Common myeloid progenitor, CD34-positive (primary cell): ENCODE data around the gene DNAL1.

Experiments used
- CTCF ChIA-PET: fragments of 350-600 bp; sonication (Branson Sonifier 250); formaldehyde crosslinking; loops from one replicate; lab custom pipeline; 2021; ENCODE audit warnings: antibody characterized with exemption; lab: Charles Lee
- POLR2A ChIA-PET: fragments of 350-600 bp; sonication (Branson Sonifier 250); formaldehyde crosslinking; loops from one replicate; lab custom pipeline; 2021; ENCODE audit warnings: antibody characterized with exemption; lab: Charles Lee
- DNase-seq, 3 donors: peaks; one replicate each; pipeline versions ENCODE4 v3.0.0 to v3.0.0-alpha.2; 2013
- H3K27ac ChIP-seq, 2 experiments: 1 replicate in 1 of 2; 2 replicates in 1 of 2; pipeline ENCODE4 v1.7.0; 2013; ENCODE audit warnings: inconsistent platforms in 2 of 2, low read length in 2 of 2, mild to moderate bottlenecking in 2 of 2, low read depth in 1 of 2, moderate library complexity in 1 of 2; ENCODE audit not compliant: severe bottlenecking in 2 of 2, insufficient read depth in 1 of 2, poor library complexity in 1 of 2
- H3K27me3 ChIP-seq, 5 experiments: replicated peaks in 2 of 5; 1 replicate in 3 of 5; 2 replicates in 2 of 5; pipeline versions ENCODE4 v1.6.1 to v1.7.0; 2013; ENCODE audit warnings: low read length in 4 of 5, mild to moderate bottlenecking in 2 of 5, moderate library complexity in 2 of 5, inconsistent platforms in 1 of 5; ENCODE audit not compliant: insufficient read depth in 5 of 5, control insufficient read depth in 4 of 5
- H3K36me3 ChIP-seq, 4 experiments: 1 replicate in 2 of 4; 2 replicates in 2 of 4; pipeline versions ENCODE4 v1.6.1 to v1.7.0; 2013; ENCODE audit warnings: low read length in 3 of 4, control low read depth in 1 of 4, mild to moderate bottlenecking in 1 of 4; ENCODE audit not compliant: control insufficient read depth in 4 of 4, insufficient read depth in 4 of 4
- H3K4me1 ChIP-seq, 4 experiments: 1 replicate in 3 of 4; 2 replicates in 1 of 4; pipeline versions ENCODE4 v1.6.1 to v1.7.1; 2013; ENCODE audit warnings: low read length in 3 of 4, mild to moderate bottlenecking in 3 of 4, control low read depth in 1 of 4, inconsistent platforms in 1 of 4, moderate library complexity in 1 of 4; ENCODE audit not compliant: control insufficient read depth in 4 of 4, insufficient read depth in 4 of 4; ENCODE audit errors: control extremely low read depth in 1 of 4
- H3K4me3 ChIP-seq, 7 experiments: 1 replicate in 4 of 7; 2 replicates in 3 of 7; pipeline versions ENCODE4 v1.5.1 to v1.7.0; 2013; ENCODE audit warnings: mild to moderate bottlenecking in 7 of 7, low read length in 6 of 7, moderate library complexity in 6 of 7, inconsistent platforms in 2 of 7, low read depth in 2 of 7, control low read depth in 1 of 7; ENCODE audit not compliant: insufficient read depth in 4 of 7, control insufficient read depth in 1 of 7; ENCODE audit errors: extremely low read depth in 1 of 7
- H3K9me3 ChIP-seq, 5 experiments: 1 replicate in 4 of 5; 2 replicates in 1 of 5; pipeline versions ENCODE4 v1.6.1 to v1.7.1; 2013; ENCODE audit warnings: low read length in 4 of 5, mild to moderate bottlenecking in 2 of 5, inconsistent platforms in 1 of 5, low read depth in 1 of 5, moderate library complexity in 1 of 5; ENCODE audit not compliant: control insufficient read depth in 4 of 5, insufficient read depth in 2 of 5; ENCODE audit errors: control extremely low read depth in 1 of 5
- WGBS: methylation state at CpG from one replicate; pipeline ENCODE4 v1.1.5; 2013; ENCODE audit not compliant: insufficient coverage; 5-methylcytosine and 5-hydroxymethylcytosine counted together

The DNAL1 gene

DNA sequence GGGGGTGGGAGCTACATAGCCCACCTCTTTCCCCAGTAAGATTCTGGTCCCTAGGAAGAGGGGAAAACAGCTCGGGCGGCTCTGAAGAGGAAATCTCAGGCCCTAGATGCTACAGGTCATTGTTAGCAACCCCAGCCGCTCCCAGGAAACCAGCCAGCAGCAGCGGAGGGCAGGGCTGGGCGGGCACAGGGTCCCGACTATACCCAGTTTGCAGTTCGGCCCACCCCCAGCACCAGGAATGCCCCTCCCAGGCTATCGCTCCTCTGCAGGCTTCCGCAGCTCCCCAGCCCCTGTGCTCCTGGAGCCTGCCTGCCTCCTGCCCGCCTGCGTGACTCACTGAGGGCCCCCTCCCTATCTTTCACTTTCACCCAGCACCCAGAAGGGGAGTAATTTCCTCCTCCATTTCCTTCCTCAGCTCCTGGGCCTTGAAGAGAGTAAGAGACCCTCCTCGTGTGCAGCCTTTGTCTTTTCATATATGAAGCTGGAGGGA, 96.6 kb downstream of the DNAL1 start:
- peak; percentile 96 to 99 (median 97) for DNase-seq
- peaks cover 23 to 78% (median 77%) of the 10 kb centered on the region in 4 experiments for H3K4me1 ChIP-seq
- peak overlapping the region in 6 of 7 experiments; percentile 38 to 68 (median 55) for H3K4me3 ChIP-seq
- ChIA-PET POLR2A (interaction anchor here (0.7 to 7.7 kb wide), 7 partner anchors 9 to 45 kb away, joined by 3 to 112 read pairs (median 6); a partner anchor contains a TSS), CTCF (interaction anchor here (1.3 to 14.6 kb wide), 7 partner anchors 13 to 86 kb away, joined by 4 to 228 read pairs (median 6); a partner anchor contains a TSS)
- H3K9me3 ChIP-seq: no peaks in the 10 kb centered on the region
- peak overlapping the region; percentile 87 to 99 for H3K27ac ChIP-seq
- WGBS: 0% methylated on average over 3 of the region's 12 CpGs
- H3K27me3 ChIP-seq: no peaks in the 10 kb centered on the region
- H3K36me3 ChIP-seq: peaks cover 4 to 60% (median 31%) of the 10 kb centered on the region in 4 experiments

DNA sequence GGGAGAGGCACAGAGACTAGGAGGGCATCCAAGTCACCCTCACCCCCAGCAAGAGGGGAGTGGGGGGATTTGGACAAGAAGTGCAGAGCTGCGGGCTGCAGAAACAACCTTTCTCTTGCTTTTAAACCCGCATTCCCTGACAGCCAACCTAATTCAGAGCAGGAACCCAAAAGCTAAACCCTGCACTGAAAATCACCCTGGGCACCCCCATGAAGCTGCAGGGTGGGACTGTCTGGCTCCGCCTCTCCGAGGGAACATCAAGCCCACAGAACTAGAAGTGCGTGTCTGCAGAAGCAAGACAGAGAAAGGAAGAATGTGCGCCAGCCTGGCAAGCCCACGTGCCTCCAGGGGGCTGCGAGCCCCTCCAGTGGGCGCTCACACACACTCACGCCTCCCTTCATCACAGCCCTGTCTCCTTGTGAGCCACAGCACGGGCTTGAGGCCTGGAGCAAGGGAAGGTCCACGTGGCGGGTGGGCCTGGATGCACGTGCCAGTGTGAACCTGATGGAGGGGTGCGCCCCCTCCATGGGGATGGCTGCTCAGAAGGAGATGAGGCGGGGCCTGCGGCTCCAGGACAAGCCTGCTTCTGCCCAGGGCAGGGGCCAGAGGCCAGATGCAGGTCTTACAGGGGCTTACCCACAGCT, 97.2 kb downstream of the DNAL1 start:
- ChIA-PET POLR2A (interaction anchor here (0.7 to 7.7 kb wide), 6 partner anchors 8 to 45 kb away, joined by 3 to 112 read pairs (median 6); a partner anchor contains a TSS), CTCF (interaction anchor here (0.8 to 14.6 kb wide), 10 partner anchors 13 to 86 kb away, joined by 3 to 228 read pairs (median 8); a partner anchor contains a TSS)
- H3K4me1 ChIP-seq: peaks cover 23 to 84% (median 82%) of the 10 kb centered on the region in 4 experiments
- peak in 2 of 3 donors; percentile 61 to 78 for DNase-seq
- WGBS: 21% methylated on average over 7 of the region's 17 CpGs
- H3K9me3 ChIP-seq: no peaks in the 10 kb centered on the region
- peak overlapping the region in 5 of 7 experiments; percentile 26 to 68 (median 62) for H3K4me3 ChIP-seq
- H3K27ac ChIP-seq: peak overlapping the region; percentile 87 to 99
- H3K36me3 ChIP-seq: peaks cover 3 to 60% (median 25%) of the 10 kb centered on the region in 4 experiments
- H3K27me3 ChIP-seq: no peaks in the 10 kb centered on the region

DNA sequence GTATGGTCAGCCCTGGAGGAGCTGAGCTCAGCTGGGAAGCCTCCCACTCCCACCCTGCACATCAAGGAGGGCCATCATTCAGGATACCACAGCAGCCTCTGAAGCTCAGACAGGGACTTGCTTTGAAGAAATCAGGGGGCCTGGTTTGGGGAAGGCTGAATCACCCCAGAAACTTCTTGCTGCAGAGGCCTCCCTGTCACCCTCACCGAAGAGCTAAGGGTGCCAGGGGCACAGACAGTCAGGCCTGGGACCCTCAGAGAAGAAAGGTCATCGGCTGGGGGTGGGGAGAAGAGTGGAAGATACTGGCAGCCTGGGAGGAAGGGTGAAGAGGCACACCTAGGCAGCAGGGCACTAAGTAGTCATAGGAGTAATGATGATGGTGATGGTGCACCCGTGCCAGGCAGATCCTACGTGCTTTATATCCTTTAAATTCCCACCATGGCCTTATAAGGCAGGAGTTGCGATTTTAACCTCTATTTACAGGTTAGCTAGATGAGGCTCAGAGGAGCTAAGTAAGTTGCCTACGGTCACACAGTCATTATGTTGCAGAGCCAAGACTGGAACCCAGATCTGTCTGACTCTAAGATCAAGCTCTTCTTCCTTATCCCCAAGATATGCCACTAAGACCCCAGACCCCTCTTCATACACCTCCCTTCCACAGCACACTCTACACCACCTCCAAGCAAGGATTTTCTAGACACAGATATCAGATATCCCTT, 97.9 kb downstream of the DNAL1 start:
- POLR2A ChIA-PET: interaction anchor here (0.6 to 7.7 kb wide), 8 partner anchors 7 to 43 kb away, joined by 3 to 112 read pairs (median 4); a partner anchor contains a TSS
- H3K4me3 ChIP-seq: peak overlapping the region in 6 of 7 experiments; percentile 16 to 68 (median 55)

DNA sequence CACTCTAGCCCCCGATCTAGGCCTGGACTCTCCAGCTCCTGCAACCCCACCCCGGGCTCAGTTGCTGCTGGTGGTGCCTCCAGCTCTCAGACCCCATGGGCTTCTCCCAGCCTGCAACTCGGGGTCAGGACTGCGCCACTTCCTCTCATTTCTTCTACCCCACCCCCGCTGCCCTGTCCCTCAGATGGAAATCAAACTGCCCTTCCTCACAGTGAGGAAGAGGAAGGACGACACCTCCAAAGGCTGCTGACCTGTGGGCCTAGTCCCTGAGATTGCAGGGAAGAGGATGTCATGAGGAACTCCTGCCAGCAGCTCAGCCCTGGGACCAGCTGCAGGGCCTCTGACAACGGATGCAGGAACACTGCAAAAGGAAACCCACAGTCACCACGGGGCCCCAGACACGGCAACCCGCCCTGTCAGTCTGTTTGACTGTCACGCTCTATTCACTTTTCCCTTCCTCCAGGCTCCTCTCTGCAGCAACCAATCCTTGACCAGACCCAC, 98.7 kb downstream of the DNAL1 start:
- H3K4me3 ChIP-seq: peak overlapping the region in 6 of 7 experiments; percentile 16 to 68 (median 51)
- peaks cover 26 to 99% (median 96%) of the 10 kb centered on the region in 4 experiments for H3K4me1 ChIP-seq
- peak; percentile 81 to 92 (median 92) for DNase-seq
- WGBS: 1% methylated on average over 8 of the region's 11 CpGs
- H3K36me3 ChIP-seq: peaks cover 0 to 52% (median 16%) of the 10 kb centered on the region in 4 experiments
- CTCF ChIA-PET: interaction anchor here (1.0 to 14.6 kb wide), 9 partner anchors 11 to 86 kb away, joined by 3 to 228 read pairs (median 10); a partner anchor contains a TSS
- no peaks in the 10 kb centered on the region for H3K27me3 ChIP-seq
- no peaks in the 10 kb centered on the region for H3K9me3 ChIP-seq
- POLR2A ChIA-PET: interaction anchor here (0.6 to 7.7 kb wide), 6 partner anchors 8 to 42 kb away, joined by 3 to 112 read pairs (median 4); a partner anchor contains a TSS
- peak overlapping the region; percentile 87 to 99 for H3K27ac ChIP-seq

More for the DNA sequence above, 97.9 kb downstream of the DNAL1 start:
- H3K9me3 ChIP-seq: no peaks in the 10 kb centered on the region
- CTCF ChIA-PET: interaction anchor here (0.8 to 14.6 kb wide), 11 partner anchors 12 to 87 kb away, joined by 3 to 228 read pairs (median 6); a partner anchor contains a TSS
- WGBS: 76% methylated on average over 5 of the region's 6 CpGs
- H3K4me1 ChIP-seq: peaks cover 26 to 91% (median 89%) of the 10 kb centered on the region in 4 experiments
- no peaks in the 10 kb centered on the region for H3K27me3 ChIP-seq
- H3K36me3 ChIP-seq: peaks cover 0 to 59% (median 22%) of the 10 kb centered on the region in 4 experiments
- no peak for DNase-seq
- peak overlapping the region; percentile 87 to 99 for H3K27ac ChIP-seq

DNA sequence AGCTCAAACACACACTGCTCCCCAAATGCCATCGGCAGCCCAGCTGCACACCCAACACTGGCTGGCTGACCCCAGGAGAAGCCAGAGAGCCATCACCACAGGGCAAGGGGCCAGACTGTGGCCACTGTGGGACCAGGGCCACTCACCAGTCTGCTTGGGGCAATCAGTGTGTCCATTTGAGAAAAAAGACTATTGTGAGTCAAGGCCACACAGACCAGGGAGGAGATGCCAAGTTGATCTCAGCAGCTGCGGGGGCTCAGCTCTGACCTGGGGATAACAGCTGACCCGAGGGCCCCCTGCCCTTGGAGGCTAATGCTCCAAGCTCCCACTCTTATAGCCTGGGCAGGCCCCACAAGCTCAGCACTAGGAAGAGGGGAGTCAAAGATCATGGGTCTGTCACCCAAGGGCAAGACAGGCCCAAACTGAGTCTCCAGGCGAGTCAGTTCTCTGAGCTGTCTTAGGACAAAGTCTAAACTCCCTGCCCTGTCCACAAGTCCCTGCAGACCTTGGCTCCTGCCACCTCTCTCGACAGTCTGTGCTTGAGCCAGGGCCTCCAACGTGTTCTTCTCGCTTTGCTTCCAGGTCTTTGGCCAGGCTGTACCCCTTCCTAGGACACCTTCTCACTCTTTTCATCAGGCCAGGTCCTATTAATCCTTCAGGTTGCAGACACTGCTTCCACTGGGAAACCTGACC, 99.5 kb downstream of the DNAL1 start:
- WGBS: 51% methylated on average over 7 of the region's 7 CpGs
- POLR2A ChIA-PET: interaction anchor here (0.6 to 7.7 kb wide), 4 partner anchors 10 to 42 kb away, joined by 3 to 112 read pairs (median 44); a partner anchor contains a TSS
- Histone ChIP-seq H3K9me3 (no peaks in the 10 kb centered on the region), H3K36me3 (peaks cover 0 to 43% (median 9%) of the 10 kb centered on the region in 4 experiments), H3K4me1 (peaks cover 26 to 100% (median 97%) of the 10 kb centered on the region in 4 experiments), H3K4me3 (peak overlapping the region in 5 of 7 experiments; percentile 16 to 68 (median 52)), H3K27ac (peak overlapping the region; percentile 87 to 99), H3K27me3 (no peaks in the 10 kb centered on the region)
- no peak for DNase-seq
- CTCF ChIA-PET: interaction anchor here (0.6 to 14.6 kb wide), 14 partner anchors 10 to 1620 kb away, joined by 3 to 228 read pairs (median 6); a partner anchor contains a TSS
